Renal cortical epithelial cell (primary cell): ENCODE data around the gene NRROS. TPM values are rescaled to one million over a fixed set of nuclear protein-coding genes. Genes with fewer than 3 reads are reported as not detected.
A peak's percentile ranks its signal among the peaks of the same experiment; 100 is the strongest.

Experiments
- DNase-seq: peaks from one replicate; pipeline ENCODE4 v3.0.0-alpha.2; 2011; ENCODE audit warnings: low read depth
- total RNA-seq: library from RNA; depleted of rRNA; stranded (reverse); fragments of >200 nt; gene quantifications from 2 replicates; pipeline ENCODE4 v1.2.3, GENCODE V29; 2014

NRROS gene
- total RNA-seq, 1 donor from 2014 or later: 0.20 TPM

DNA sequence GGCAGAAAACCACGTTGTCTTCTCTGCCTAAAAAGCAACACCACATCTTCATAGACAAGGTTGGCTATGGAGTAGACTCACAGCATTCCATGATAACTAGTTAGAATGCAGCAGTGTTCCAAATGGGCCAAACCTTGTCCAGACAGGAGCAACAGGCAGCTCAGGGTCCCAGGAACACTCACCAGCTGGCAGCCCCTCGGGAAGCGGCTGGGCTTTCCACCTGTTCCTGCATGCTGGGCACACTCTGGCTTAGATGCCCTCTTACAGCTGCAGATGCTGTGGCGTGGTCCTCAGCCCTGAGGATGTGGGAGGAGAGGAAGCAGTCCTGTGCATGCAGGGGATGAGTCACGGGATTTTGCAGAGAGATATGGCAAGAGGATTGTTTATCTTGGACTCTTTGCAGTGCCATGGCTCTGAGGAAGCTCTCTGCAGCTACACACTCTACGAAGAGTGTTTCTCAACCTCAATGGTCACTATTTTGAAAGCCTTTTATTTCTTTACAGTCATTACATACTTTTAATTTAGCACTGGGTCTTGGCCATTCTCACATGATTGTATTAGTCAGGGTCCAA lies 11.3 kb downstream of the NRROS start:
- DNase-seq: peak; percentile 85

DNA sequence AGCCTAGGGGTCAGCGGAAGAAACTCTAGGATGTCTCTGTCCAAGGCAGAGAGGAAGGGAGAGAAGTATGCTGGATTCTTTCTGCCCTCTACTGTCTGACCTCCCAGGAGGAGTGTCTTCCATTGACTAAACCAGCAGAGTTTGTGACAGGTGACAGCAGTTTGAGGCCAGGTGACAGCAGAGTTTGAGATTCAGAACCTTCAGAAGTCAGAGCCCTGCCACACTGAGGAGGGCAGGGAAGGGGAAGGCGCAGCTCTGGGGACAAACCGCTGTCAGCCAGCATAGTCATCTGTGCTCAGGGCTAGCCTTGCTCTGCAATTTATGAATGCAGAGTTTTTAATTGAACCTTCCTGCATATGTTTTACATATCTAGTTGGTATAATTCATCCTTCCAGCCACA lies 12.3 kb downstream of the NRROS start:
- no peak for DNase-seq

GRCh38 chr3:196652961-196653795 lies 13.7 kb downstream of the NRROS start:
- DNase-seq: no peak

DNA sequence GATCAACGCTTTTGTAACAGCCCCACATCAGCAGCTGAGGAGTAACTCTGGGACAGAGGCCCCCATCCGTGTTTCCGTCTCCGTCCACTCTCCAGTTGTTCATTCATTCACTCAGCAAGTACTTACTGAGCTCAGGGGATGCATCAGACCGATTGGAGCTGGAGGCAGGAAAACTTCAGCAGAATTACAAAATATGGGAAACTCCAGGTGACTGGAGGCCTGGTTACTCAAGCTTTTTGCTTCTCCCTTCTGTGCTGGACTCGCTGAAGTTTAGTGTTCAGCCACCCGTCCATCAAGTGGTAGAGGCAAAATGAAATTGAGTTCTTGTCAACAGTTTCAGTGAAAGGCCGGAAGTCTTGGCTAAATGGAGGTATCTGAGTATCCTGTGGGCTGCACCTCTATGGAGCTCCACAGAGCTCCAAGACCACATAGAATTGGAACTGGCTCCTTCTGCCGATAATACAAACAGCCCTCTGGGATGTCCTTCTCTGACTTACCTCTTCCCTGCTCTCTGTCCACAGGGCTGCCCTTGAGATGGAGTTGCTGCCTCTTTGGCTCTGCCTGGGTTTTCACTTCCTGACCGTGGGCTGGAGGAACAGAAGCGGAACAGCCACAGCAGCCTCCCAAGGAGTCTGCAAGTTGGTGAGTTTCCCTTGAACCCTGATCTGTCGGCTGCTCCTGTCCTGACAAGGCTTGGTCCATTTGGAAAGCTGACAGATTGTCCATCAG lies 14.7 kb downstream of the NRROS start:
- DNase-seq: peak; percentile 34

GRCh38 chr3:196654735-196655090 lies 15.2 kb downstream of the NRROS start:
- DNase-seq: peak; percentile 86

- no peak for DNase-seq
Observed at GRCh38 chr3:196655496-196655895, 16.0 kb downstream of the NRROS start.

DNA sequence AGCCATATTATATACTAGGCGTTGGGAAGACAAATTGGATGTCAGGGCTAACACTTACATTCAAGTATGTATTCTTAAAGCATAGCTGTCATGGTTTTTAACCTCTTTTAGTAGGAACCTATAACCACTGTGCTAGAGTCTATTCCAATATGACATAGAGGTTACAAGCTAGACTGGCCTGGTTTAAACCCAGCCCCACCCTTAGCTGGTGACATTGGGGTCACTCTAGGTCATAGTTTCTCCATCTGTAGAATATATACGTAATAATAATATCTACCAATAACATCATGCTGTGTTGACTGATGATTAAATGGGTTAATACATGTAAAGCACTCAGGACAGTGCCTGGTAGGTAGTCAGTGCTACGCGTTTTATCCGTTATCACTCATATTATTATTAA lies 16.7 kb downstream of the NRROS start:
- no peak for DNase-seq

DNA sequence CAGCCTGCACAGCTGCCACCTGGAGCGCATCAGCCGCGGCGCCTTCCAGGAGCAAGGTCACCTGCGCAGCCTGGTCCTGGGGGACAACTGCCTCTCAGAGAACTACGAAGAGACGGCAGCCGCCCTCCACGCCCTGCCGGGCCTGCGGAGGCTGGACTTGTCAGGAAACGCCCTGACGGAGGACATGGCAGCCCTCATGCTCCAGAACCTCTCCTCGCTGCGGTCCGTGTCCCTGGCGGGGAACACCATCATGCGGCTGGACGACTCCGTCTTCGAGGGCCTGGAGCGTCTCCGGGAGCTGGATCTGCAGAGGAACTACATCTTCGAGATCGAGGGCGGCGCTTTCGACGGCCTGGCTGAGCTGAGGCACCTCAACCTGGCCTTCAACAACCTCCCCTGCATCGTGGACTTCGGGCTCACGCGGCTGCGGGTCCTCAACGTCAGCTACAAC lies 20.4 kb downstream of the NRROS start:
- no peak for DNase-seq

- no peak for DNase-seq
Observed at GRCh38 chr3:196660381-196661166, 21.1 kb downstream of the NRROS start.

DNA sequence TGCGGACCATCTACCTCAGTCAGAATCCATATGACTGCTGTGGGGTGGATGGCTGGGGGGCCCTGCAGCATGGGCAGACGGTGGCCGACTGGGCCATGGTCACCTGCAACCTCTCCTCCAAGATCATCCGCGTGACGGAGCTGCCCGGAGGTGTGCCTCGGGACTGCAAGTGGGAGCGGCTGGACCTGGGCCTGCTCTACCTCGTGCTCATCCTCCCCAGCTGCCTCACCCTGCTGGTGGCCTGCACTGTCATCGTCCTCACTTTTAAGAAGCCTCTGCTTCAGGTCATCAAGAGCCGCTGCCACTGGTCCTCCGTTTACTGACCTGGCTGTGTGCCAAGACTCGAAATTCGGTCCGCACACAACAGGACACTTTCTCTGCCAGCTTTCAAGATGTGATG lies 21.9 kb downstream of the NRROS start:
- DNase-seq: no peak

- DNase-seq: no peak
Observed at GRCh38 chr3:196662033-196662432, 22.5 kb downstream of the NRROS start.

GRCh38 chr3:196662711-196663571 lies 23.4 kb downstream of the NRROS start:
- DNase-seq: no peak

DNA sequence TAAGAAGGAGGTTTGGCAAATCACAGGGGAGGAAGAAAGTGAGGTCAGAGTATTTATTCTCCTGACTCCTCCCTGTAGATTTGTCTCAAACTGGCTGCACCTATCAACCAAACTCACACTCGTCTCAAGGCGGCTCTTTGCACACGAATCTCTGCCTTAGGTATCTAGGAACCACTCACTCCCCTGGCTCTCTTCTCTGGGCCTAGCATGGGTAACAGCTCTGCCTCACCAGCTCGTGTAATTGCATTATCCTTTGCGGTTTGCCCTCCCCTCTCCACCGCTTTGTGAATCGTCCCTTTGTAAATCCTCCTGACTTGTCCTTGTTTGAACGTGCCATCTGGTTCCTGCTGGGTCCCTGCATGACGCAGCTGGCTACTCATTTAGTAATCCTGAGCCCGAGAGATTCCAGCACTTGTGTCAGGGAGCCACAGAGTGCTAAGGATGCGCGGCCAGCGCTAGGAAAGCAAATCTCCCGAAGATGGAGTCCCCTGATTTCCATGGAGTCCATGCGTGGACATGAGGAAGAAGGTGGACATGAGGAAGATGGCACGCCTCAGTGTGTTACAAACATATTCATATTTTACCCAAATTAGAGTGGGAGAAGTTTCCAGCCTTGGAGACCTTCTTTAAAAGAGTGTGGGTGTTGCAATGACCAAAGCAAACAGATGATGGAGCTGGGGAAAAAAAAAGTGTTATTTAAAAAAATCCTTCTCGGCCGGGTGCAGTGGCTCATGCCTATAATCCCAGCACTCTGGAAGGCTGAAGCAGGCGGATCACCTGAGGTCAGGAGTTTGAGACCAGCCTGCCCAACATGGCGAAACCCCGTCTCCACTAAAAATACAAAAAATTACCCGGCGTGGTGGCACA lies 26.7 kb downstream of the NRROS start:
- peak; percentile 44 for DNase-seq

- DNase-seq: no peak
Observed at GRCh38 chr3:196667056-196667825, 27.7 kb downstream of the NRROS start.

DNA sequence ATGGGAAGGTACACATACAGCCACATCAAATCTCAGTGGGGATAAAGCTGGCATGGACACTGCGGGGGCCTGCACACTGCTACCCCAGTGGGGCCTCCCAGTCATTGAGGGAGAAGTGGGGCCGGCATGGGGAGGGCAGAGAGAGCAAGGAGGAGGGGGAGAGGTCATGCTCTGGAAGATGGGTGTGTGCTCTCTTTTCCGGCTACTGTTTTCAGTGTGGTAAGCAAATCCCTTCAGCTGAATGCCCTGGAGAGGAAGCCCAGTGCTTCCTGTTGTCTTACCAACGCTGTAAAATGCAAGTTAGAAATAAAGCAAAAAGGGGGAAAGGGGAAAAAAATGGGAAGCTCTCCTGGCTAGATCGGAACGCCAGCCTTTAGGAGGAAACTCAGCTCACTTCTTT lies 30.8 kb downstream of the NRROS start:
- no peak for DNase-seq

GRCh38 chr3:196673632-196674031 lies 34.1 kb downstream of the NRROS start:
- no peak for DNase-seq

GRCh38 chr3:196677353-196677752 lies 37.9 kb downstream of the NRROS start:
- no peak for DNase-seq

GRCh38 chr3:196677931-196678330 lies 38.4 kb downstream of the NRROS start:
- no peak for DNase-seq
